8988T (cell line): Measurements from ENCODE around the gene ARHGAP8.
"Not testable (repeated sequence)": the region's sequence is repeated elsewhere in the genome, so short reads cannot be mapped to it uniquely, and the experiment has no call there.

Source experiments
- DNase-seq: peaks from one replicate; pipeline ENCODE4 v3.0.0; 2011

Gene ARHGAP8

GRCh38 chr22:44776605-44777363 is 24.4 kb downstream of the ARHGAP8 start:
- no peak for DNase-seq

GRCh38 chr22:44777364-44777755 is 25.0 kb downstream of the ARHGAP8 start:
- DNase-seq, result no peak

GRCh38 chr22:44780876-44781449 is 28.6 kb downstream of the ARHGAP8 start:
- DNase-seq, result no peak

- no peak for DNase-seq
These were observed 30.1 kb downstream of the ARHGAP8 start for GRCh38 chr22:44782363-44782963.

- no peak for DNase-seq
These were observed 30.7 kb downstream of the ARHGAP8 start for GRCh38 chr22:44783091-44783490.

GRCh38 chr22:44783581-44783980 is 31.2 kb downstream of the ARHGAP8 start:
- DNase-seq, result no peak

- no peak for DNase-seq
These were observed 33.8 kb downstream of the ARHGAP8 start for GRCh38 chr22:44786136-44786535.

GRCh38 chr22:44786610-44787009 is 34.2 kb downstream of the ARHGAP8 start:
- DNase-seq, result no peak

GRCh38 chr22:44787832-44788231 is 35.5 kb downstream of the ARHGAP8 start:
- DNase-seq, result no peak

GRCh38 chr22:44793106-44793505 is 40.7 kb downstream of the ARHGAP8 start:
- DNase-seq, result no peak

GRCh38 chr22:44793506-44794172 is 41.3 kb downstream of the ARHGAP8 start:
- no peak for DNase-seq

GRCh38 chr22:44795701-44796630 is 43.6 kb downstream of the ARHGAP8 start:
- no peak for DNase-seq

- DNase-seq, result no peak
These were observed 44.9 kb downstream of the ARHGAP8 start for GRCh38 chr22:44797181-44797725.

- DNase-seq, result no peak
These were observed 46.9 kb downstream of the ARHGAP8 start for GRCh38 chr22:44799077-44799945.

- DNase-seq, result not testable (repeated sequence)
These were observed 47.7 kb downstream of the ARHGAP8 start for GRCh38 chr22:44799946-44800634.

GRCh38 chr22:44801476-44801875 is 49.1 kb downstream of the ARHGAP8 start:
- DNase-seq, result no peak

- DNase-seq, result no peak
These were observed 49.8 kb downstream of the ARHGAP8 start for GRCh38 chr22:44802071-44802700.

GRCh38 chr22:44802956-44803355 is 50.6 kb downstream of the ARHGAP8 start:
- no peak for DNase-seq

- DNase-seq, result no peak
These were observed 52.0 kb downstream of the ARHGAP8 start for GRCh38 chr22:44804327-44804726.

GRCh38 chr22:44805711-44806110 is 53.3 kb downstream of the ARHGAP8 start:
- no peak for DNase-seq
